ENCODE measurements around the gene NUFIP1.
"Not testable (repeated sequence)": the region's sequence is repeated elsewhere in the genome, so short reads cannot be mapped to it uniquely, and the experiment has no call there.

The NUFIP1 gene

DNA sequence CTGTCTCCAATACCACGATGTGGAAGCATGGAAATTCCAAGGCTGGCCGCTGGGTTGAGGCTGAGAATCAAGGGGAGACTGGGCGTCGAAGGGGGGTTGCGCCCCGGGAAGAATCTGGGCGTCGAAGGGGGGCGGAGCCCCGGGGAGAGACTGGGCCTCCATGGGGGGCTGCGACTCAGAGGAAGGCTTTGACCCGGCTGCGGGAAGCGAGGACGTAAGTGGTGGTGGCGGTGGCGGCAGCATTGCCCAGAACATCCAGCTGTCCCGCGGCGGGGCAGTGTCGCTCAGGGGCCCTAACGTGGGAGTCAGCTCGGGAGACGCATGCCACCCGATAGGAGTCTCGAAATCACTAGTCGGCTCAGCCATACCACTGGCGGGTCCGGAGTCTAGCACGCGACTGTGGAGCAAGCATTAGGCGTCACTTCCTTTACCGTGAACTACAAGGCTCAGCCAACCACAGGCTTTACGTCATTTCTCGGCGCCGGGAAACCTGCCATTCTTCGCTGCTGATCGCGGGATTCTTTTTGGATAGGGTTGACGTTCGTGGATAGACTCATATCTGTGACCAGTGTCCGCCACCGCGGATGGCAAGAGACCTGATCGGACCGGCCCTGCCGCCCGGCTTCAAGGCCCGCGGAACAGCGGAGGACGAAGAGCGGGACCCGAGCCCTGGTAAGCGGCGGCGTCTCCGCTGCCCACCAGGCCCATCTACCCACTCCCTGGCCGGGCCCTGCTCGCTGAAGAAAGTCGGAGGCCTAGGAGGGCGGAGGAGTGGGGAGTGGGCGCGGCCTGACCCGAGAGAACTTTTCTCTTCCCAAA lies at the start of gene NUFIP1, which contains the start of gene GPALPP1:
Gene NUFIP1 (minus strand): TSS at position 401 of the 819 bp plus-strand sequence. CDS start 35 bp downstream, at position 366.
Gene GPALPP1 (plus strand): TSS at position 468 of the 819 bp plus-strand sequence. CDS start 117 bp downstream, at position 585.
- DNase-seq, result peak; percentile 84

DNA sequence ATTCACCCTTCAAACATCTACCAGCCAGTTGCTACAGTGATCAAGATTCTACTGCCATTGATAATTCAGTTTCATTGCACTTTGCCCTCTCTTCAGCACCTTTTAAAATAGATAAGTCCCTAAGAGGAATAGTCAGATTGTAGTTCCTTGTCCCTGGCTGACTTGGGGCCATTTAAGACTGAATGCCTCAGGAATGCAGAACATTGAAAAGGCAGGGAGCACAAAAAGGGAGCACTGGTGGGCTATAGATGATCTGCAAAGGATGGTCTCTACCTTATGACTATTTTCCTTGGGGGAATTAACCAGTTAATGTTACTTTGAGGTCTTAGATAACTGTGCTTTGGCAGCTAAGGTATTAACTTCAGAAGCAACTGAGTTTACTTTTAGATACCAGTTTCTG lies 46.9 kb upstream of the NUFIP1 start:
- no peak for DNase-seq

DNA sequence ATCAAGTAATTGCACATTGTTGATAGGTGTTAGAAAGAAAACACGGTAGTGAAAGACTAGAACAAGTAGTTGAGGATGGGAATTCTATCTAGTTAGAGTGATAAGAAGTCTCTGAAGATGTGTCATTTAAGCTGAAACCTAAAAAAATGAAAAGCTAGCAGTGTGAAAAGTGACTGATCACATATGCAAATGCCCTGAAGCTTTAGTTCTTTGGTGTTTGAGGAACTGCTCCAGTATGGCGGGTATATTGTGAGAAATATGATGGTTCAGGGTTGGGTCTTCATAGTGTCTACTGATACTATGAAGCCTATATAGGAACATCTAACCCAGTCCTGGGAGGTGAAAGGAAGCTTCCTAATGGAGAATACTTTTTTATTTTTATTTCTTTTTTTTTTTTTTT lies 45.1 kb upstream of the NUFIP1 start:
- no peak for DNase-seq

DNA sequence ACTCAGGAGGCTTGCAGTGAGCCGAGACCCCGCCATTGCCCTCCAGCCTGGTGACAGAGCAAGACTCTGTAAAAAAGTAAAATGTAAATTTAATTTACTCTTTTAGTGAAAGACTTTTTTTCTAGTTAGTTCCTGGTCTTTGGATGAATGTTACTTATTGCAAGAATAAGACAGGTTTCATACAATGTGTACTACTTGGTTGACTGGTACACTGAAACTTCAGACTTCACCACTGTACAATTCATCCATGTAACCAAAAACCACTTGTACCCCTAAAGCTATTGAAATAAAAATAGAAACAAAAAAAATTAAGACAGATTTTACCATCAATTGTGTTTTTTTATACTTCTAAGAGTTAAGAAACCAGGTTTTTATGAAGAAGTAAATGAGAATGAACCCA lies 35.6 kb upstream of the NUFIP1 start:
- DNase-seq, result no peak

DNA sequence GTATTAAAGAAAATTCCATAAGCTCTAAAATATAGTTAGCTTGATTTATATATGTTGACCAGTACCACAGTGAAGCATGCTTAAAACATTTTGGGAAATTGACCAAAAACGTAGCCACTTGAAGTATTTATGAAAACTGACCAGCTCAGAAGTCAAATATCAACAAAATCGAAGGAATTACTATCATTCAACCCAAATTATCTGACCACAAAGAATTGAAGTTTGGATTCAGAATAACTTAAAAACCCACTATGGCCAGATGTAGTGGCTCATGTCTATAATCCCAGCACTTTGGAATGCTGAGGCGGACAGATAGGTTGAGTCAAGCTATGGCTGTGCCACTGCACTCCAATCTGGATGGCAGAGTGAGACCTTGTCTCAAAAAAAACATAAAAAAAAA lies 32.0 kb upstream of the NUFIP1 start:
- no peak for DNase-seq

DNA sequence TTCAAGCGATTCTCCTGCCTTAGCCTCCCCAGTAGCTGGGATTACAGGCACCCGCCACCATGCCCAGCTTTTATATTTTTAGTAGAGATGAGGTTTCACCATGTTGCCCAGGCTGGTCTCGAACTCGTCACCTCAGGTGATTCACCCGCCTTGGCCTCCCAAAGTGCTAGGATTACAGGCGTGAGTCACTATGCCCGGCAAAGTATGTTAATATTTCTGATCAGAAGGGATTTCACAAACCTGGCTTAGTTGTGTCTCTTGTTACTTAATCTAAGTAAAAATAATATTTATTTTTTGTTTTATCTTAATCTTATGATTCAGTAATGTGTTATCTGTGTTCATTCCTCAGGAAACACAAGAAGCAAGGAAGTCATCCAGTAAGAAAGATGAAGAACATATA lies 30.7 kb upstream of the NUFIP1 start:
- not testable (repeated sequence) for DNase-seq

DNA sequence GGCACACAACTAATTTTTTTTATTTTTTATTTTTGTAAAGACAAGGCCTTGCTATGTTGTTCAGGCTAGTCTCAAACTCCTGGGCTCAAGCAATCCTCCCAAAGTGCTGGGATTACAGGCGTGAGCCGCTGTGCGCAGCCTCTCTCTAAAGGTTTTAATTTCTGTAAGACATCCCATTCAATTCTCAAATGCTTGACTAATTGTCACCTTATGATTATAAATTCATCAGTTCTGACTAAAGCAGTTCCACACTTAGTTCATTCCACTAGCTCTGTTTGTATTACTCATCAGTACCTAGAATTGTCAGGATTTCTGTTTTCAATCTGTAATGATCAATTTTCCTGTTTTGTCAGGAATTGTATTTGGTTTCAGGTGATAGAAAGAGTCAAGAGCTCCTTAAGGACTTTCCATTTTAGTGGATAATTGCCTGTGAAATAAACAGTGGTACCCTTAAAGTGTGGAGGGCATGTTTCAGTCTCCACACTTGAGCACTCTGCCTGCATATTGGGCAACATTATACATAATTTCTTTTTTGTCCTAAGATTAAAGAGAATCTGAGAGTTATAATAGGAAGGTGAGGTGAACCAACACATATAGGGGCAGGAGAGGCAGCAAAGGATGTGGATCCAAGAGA lies 27.6 kb upstream of the NUFIP1 start:
- DNase-seq, result no peak

DNA sequence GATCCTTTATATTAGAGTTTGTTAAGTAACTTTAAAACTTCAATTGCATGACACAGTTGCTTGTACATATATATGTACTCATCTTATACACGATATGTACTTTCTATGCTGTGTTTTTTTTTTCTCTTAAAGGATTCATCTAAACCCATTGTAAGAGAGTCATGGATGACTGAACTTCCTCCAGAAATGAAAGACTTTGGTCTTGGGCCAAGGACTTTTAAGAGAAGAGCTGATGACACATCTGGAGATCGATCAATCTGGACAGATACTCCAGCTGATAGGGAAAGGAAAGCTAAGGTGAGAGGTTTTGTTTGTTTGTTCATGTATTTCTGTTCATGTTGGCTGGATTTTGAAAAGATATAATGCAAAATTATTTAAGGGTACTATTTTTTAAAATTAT lies 26.0 kb upstream of the NUFIP1 start:
- no peak for DNase-seq

DNA sequence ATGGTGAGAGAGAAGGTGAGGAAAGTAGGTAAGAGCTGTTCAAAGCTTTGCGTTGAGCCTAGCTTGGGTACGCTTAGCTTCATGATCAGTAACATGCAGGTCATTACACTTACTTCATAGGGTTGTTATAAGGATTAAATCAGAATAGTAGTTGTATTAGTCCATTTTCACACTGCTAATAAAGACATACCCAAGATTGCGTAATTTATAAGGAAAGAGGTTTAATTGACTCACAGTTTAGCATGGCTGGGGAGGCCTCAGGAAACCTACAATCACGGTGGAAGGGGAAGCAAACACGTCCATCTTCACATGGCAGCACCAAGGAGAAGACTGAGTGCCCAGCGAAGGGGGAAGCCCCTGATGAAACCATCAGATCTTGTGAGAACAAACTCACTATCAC lies 21.9 kb upstream of the NUFIP1 start:
- DNase-seq, result no peak

DNA sequence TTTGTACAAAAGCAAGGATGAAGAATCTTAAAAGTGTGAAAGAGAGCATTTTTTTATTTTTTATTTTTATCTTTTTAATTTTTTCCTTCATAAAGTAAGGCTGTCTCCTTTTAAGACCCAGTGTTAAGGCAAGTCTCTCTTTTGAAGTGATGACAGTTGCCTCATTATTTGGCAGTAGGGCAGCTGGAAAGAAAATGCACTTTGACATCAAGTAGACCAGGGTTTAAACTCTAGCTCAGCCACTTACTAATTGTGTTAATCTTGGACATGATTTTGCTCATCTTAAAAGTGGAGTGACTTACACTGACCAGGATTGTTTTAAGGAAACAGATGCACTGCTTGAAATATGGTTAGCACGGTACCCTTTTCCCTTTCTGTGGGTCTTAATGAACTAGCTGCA lies 18.6 kb upstream of the NUFIP1 start:
- DNase-seq, result no peak

DNA sequence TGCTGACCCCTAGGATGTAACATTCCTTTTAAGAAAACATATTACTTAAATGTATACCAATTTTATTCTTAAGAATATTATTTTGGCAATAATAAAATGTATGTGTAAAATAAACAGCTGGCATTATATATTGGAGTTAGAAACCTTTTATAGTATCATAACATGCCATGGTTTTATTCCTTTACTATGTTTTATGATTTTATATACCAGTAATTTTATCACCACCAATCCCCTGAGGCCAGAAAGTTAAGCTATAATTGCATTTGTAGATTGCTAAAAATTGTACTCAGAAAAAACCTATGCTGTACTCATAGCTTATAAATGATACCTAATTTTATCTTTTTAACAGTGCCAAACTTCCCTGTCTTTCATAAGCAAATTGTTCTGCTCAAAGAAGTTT lies 18.0 kb upstream of the NUFIP1 start:
- no peak for DNase-seq

DNA sequence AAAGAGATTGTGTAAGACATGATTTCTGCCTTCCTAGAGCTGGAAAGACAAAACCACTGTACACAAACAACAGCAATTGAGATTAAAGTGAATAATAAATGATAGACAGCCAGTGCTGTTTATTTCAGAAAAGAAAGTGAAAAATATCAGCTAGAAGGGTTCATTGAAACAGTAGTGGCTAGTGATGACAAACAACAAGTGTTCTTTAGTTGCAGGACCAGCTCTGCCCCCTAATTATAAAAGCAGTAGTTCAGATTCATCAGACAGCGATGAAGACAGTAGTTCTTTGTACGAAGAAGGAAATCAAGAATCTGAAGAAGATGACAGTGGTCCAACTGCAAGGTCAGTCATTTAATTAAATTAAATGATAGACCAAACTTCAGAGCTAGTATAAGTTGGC lies 14.8 kb upstream of the NUFIP1 start:
- DNase-seq, result no peak

DNA sequence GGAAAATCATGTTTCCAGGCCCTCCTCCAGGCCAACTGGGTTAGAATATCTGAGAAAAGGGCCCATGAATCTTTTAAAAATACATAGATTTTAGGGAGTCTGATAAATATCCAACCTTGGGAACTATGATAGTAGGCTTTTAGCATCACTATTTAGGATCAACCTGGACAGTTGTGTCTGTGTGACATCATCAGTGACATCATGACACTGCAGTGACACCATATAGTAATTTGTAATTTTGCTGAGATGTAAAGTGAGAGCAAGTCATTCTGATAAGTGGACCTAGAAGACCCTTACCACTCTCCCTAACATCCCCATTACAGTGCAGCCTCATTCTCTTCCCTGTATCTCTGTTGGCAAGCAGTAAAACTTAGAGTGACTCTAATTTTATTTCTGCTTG lies 14.1 kb upstream of the NUFIP1 start:
- no peak for DNase-seq

DNA sequence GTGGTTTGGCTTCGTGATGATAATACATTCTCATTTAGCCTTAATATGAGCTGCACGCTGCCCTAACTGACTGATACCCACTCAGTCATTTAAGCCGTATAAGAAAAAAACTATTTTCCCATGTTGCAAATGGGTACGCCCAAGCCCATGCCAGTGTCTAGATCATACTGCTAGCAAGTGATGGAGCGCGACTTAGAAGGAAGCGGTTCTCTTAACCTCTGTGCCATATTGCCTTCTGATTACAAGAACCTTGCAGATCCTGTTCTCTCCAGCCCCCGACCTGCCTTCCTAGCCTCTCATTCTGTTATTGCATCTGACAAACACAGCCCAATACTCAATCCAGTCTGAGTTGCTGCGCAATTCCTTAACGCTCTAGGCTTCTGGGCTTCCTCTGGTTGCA lies 670 bp upstream of the NUFIP1 start:
- no peak for DNase-seq

DNA sequence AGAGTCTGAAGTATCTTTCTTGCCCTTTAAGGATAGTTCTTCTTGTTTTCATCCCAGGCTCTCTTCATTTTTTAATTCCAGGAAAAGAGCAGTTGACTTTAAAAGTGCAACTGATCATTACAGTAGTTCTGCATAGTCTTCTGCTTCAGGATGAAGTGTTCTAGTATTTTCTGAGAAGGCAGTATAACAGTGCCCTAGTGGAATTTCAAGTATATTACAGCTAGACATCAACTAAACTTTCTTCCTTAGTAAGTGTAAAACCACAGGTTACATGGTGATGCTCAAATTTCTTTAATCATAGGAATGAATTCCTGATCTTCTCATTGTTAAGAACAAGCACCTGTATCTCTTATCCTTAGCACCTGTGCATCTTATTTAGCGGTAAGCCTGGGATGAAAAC lies 10.9 kb downstream of the NUFIP1 start:
- DNase-seq, result no peak

DNA sequence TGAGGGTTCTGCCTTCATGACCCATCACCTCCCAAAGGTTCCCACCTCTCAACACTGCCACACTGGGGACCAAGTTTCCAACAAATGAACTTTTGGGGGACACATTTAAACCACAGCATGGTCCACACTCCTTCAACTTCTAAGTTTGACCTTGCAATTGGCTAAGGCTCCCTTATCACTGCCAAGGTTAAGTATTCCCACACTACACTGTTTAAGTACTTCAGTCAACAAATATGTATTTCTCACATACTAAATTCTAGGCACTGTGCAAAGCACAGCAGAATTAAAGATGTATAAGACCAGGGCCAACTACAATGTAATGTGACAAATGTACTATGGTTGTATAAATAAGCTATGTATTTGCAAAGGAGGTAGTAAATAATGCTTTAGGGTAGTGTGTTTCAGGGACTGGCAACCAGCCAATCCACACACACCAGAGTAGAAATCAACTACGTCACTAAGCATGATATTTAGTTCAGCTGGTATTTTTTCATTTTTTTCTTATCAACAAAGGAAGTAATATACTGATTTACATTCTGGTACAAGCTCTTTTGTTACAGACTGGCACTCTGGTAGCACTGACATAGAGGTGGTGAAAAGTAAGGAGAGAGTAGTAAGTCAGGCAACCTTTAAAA lies 12.2 kb downstream of the NUFIP1 start:
- no peak for DNase-seq

DNA sequence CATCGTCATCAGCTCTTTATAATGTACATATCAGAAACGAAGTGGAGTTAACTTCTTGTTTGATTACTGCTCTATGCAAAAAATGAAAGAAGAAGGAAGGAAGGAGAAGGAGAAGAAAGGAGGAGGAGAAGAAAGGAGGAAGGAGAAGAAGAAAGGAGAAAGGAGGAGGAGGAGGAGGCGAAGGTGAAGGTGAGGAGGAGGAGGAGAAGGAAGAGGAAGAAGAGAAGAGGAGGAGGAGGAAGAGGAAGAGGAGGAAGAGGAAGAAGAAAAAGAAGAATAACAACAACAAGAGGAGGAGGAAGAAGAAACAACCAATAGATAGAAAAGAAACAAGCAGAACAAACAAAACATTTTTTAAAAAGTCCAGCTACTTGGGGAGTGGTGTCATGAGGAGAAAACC lies 13.1 kb downstream of the NUFIP1 start:
- no peak for DNase-seq

DNA sequence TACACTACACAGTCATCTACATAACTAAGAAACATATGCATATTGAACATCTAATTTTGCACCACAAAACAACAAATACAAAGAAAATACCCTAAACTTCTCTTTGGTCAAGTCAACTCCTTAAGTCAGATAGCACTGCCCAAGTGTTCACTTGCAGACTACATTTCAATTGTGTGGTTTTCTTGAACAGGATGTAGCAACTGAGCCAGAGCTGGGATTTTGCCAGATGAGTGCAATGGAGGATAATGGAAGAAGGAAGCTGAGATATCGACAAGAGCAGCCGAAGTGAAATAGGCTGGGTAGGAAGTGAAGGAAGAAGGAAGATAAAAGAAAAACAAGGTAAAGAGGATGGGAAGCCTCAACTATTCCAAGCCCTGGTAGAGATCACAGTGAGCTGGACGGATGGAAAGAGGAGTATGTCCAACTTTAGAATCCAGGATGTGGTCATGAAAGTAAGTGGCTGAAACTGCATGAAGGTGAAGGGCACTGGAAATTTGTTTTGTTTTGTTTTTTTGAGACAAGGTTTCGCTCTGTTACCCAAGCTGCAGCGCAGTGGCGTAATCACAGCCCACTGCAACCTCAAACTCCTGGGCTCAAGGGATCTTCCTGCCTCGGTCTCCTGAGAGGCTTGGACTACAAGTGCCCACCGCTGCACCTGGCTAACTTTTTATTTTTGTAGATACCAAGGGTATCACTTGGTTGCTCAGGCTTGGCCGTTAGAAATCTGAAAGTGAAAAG lies 15.0 kb downstream of the NUFIP1 start:
- no peak for DNase-seq

DNA sequence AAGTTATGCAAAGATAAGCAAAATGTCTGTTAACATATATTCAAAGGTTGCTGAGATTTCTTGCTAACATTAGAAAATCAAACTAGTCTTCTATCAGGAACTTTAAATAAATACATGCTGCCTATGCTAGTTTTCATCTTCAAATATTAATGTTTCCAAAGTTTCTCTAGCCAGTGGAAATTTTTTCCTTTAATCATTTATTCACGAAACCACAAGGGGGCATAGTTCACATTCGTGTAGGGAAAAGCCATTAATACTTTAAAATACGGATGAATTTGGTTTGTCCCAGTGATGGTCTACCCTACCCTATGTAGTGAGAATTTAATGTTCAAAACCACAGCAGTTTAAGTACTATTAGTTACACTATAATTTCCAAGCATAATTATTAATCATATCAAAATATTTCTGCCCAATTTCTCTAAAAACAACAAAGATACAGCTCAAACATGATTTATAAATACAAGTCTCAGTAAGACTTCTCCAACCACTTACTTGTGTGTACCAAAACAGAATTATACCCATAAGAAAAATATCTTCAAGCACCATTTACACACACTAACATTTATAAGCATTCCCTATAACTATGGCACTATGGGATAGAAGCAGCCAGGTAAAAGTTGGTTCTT lies 16.2 kb downstream of the NUFIP1 start:
- no peak for DNase-seq

DNA sequence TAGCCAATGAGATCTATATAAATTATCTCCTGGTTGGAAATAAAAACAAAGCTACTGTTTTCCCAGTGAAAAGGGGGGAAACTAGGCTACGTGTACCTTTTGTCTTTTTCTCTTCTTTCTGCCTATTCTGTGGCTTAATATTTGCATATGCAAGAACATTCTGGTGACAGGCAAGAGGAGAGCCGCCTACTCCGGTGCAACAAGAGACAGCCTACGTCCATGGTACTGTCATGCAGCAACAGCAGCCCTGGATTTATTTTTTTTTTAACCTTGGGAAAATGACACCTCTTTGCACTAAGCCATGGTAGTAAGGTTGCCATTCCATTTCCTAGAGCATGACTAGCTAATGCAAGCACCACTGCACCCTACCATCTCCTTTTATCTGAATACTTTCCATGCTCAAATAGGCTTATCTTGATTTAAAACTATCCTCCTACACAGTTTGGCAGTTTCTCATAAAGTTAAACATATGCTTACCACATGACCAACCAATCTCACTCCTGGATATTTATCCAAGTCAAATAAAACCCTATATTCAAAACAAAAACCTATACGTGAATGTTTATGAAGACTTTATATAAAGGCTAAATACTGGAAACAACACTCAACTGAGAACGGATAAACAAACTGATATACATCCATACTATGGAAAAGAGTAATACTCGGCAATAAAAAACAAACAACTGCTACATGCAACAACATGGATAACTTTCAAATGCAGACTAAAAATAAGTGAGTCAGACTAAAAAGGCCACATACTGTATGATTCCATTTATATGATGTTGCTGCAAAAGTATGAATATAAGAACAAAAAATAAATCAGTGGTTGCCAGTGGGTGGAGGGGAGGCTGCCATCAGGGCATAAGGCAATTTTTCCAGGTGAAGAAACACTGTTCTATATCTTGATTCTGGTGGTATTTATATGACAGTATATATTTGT lies 17.3 kb downstream of the NUFIP1 start:
- no peak for DNase-seq
